Measurements from ENCODE around the gene CIRBP. TPM values are rescaled to one million over a fixed set of nuclear protein-coding genes. Genes with fewer than 3 reads are reported as not detected.

Gene CIRBP
- total and polyA plus RNA-seq, 4 donors = 41.1 to 135 (median 96.9) TPM

- Histone ChIP-seq H3K4me3 (ENCODE audit: low read depth in 1 of 3, low read length in 3 of 3) (no peak overlapping the region), H3K36me3 (ENCODE audit: control insufficient read depth in 4 of 4, insufficient read depth in 3 of 4, low read depth in 1 of 4, low read length in 3 of 4) (peaks cover 0 to 5% (median 4%) of the 10 kb centered on the region in 4 donors)
Observed at GRCh38 chr19:1280636-1281568, 11.8 kb downstream of the CIRBP start.

More at GRCh38 chr19:1280636-1281568, 11.8 kb downstream of the CIRBP start:
- H3K27ac ChIP-seq (ENCODE audit: low read depth in 1 of 2, low read length in 2 of 2) = no peak overlapping the region
- 93% methylated on average over 53 of the region's 53 CpGs for WGBS
- no peaks in the 10 kb centered on the region for H3K9me3 ChIP-seq (ENCODE audit: control insufficient read depth in 4 of 4, low read length in 3 of 4)
- no peaks in the 10 kb centered on the region for H3K27me3 ChIP-seq (ENCODE audit: control insufficient read depth in 4 of 4, insufficient read depth in 4 of 4, low read length in 3 of 4)
- no peak overlapping the region for H3K9ac ChIP-seq (ENCODE audit: low read depth in 1 of 2, low read length in 2 of 2)
- DNase-seq (ENCODE audit: low spot score) = no peak
- TF ChIP-seq YY1 (IDR thresholded peaks at IDR 0.05) = no peak
- TF ChIP-seq, protein P1, sequence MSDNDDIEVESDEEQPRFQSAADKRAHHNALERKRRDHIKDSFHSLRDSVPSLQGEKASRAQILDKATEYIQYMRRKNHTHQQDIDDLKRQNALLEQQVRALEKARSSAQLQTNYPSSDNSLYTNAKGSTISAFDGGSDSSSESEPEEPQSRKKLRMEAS (IDR thresholded peaks at IDR 0.05) = no peak
- no peak for TF ChIP-seq NR2F2 (IDR thresholded peaks at IDR 0.05)
- TF ChIP-seq SP1 (IDR thresholded peaks at IDR 0.05) = no peak
- no peak for TF ChIP-seq JUND (IDR thresholded peaks at IDR 0.05)
- no peak for TF ChIP-seq ZBTB33 (IDR thresholded peaks at IDR 0.05)
- TF ChIP-seq, protein P2, sequence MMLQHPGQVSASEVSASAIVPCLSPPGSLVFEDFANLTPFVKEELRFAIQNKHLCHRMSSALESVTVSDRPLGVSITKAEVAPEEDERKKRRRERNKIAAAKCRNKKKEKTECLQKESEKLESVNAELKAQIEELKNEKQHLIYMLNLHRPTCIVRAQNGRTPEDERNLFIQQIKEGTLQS (IDR thresholded peaks at IDR 0.05) = no peak
- no peak for TF ChIP-seq HNF4G (IDR thresholded peaks at IDR 0.05)
- no peak for TF ChIP-seq FOXA2 (IDR thresholded peaks at IDR 0.05)
- no peak for TF ChIP-seq FOXA1 (IDR thresholded peaks at IDR 0.05)
- TF ChIP-seq REST (IDR thresholded peaks at IDR 0.05) = no peak
- TF ChIP-seq RAD21 (IDR thresholded peaks at IDR 0.05) = no peak
- peaks cover 7 to 50% (median 41%) of the 10 kb centered on the region in 4 donors for H3K4me1 ChIP-seq (ENCODE audit: control insufficient read depth in 4 of 4, insufficient read depth in 4 of 4, low read length in 3 of 4)

Measured in liver (tissue), 9 donors.